ENCODE measurements around the gene HTT. TPM values are rescaled to one million over a fixed set of nuclear protein-coding genes. Genes with fewer than 3 reads are reported as not detected.

HTT gene
- total RNA-seq, 2 experiments from 2014 or later, result 56.9 to 62.6 TPM

GRCh38 chr4:3287972-3288570 is 213.6 kb downstream of the HTT start:
- TF ChIP-seq CTCF (IDR thresholded peaks at IDR 0.05), result no peak
- Mint-ChIP-seq H3K4me1 (ENCODE audit: low read depth) (peaks cover 14% of the 10 kb centered on the region), H3K27me3 (peaks cover 28% of the 10 kb centered on the region), H3K36me3 (ENCODE audit: low read depth) (peaks cover 5% of the 10 kb centered on the region), H3K27ac (no peak overlapping the region), H3K9me3 (no peaks in the 10 kb centered on the region), H3K4me3 (no peak overlapping the region)
- ChIA-PET POLR2A (no interaction called here), CTCF (no interaction called here)
- no peak for DNase-seq
- intact Hi-C loops (cut with DNase I, micrococcal nuclease), result no loop called here
- Histone ChIP-seq H3K4me3 (ENCODE audit: low read length) (no peak overlapping the region), H3K27ac (ENCODE audit: low read depth in 1 of 2, low read length in 2 of 2) (no peak overlapping the region), H3K4me1 (ENCODE audit: insufficient read depth, low read length) (peaks cover 28% of the 10 kb centered on the region), H3K27me3 (ENCODE audit: control insufficient read depth in 1 of 2, insufficient read depth in 2 of 2, low read length in 2 of 2) (peaks cover 12 to 24% of the 10 kb centered on the region in 2 experiments), H3K36me3 (ENCODE audit: insufficient read depth, low read length) (no peaks in the 10 kb centered on the region), H3K9me3 (ENCODE audit: control insufficient read depth in 1 of 2, insufficient read depth in 1 of 2, low read length in 2 of 2) (peaks cover 0 to 4% of the 10 kb centered on the region in 2 experiments)
- ATAC-seq (ENCODE audit: poor library complexity), result no peak

GRCh38 chr4:3288571-3289094 is 214.2 kb downstream of the HTT start:
- Mint-ChIP-seq H3K4me1 (ENCODE audit: low read depth) (peaks cover 18% of the 10 kb centered on the region), H3K27ac (no peak overlapping the region), H3K27me3 (peaks cover 28% of the 10 kb centered on the region), H3K4me3 (no peak overlapping the region), H3K36me3 (ENCODE audit: low read depth) (peaks cover 5% of the 10 kb centered on the region), H3K9me3 (no peaks in the 10 kb centered on the region)
- H3K27me3 ChIP-seq (ENCODE audit: control insufficient read depth in 1 of 2, insufficient read depth in 2 of 2, low read length in 2 of 2), result peaks cover 12 to 24% of the 10 kb centered on the region in 2 experiments
- ChIA-PET CTCF (no interaction called here), POLR2A (no interaction called here)
- no peaks in the 10 kb centered on the region for H3K36me3 ChIP-seq (ENCODE audit: insufficient read depth, low read length)
- H3K9me3 ChIP-seq (ENCODE audit: control insufficient read depth in 1 of 2, insufficient read depth in 1 of 2, low read length in 2 of 2), result peaks cover 0 to 2% of the 10 kb centered on the region in 2 experiments
- intact Hi-C loops (cut with DNase I, micrococcal nuclease), result no loop called here
- peaks cover 31% of the 10 kb centered on the region for H3K4me1 ChIP-seq (ENCODE audit: insufficient read depth, low read length)
- ATAC-seq (ENCODE audit: poor library complexity), result no peak
- DNase-seq, result peak in 1 of 14 experiments; percentile 6
- H3K27ac ChIP-seq (ENCODE audit: low read depth in 1 of 2, low read length in 2 of 2), result no peak overlapping the region
- no peak overlapping the region for H3K4me3 ChIP-seq (ENCODE audit: low read length)
- TF ChIP-seq CTCF (IDR thresholded peaks at IDR 0.05), result no peak

GRCh38 chr4:3290476-3290875 is 216.0 kb downstream of the HTT start:
- peak overlapping the region; percentile 73 for H3K4me3 Mint-ChIP-seq
- no peak for ATAC-seq (ENCODE audit: poor library complexity)
- POLR2A ChIA-PET, result no interaction called here

More at GRCh38 chr4:3290476-3290875, 216.0 kb downstream of the HTT start:
- Histone ChIP-seq H3K4me1 (ENCODE audit: insufficient read depth, low read length) (peaks cover 39% of the 10 kb centered on the region), H3K4me3 (ENCODE audit: low read length) (no peak overlapping the region), H3K27me3 (ENCODE audit: control insufficient read depth in 1 of 2, insufficient read depth in 2 of 2, low read length in 2 of 2) (peaks cover 11 to 24% of the 10 kb centered on the region in 2 experiments), H3K27ac (ENCODE audit: low read depth in 1 of 2, low read length in 2 of 2) (no peak overlapping the region), H3K36me3 (ENCODE audit: insufficient read depth, low read length) (no peaks in the 10 kb centered on the region), H3K9me3 (ENCODE audit: control insufficient read depth in 1 of 2, insufficient read depth in 1 of 2, low read length in 2 of 2) (no peaks in the 10 kb centered on the region)
- Mint-ChIP-seq H3K27ac (peak overlapping the region; percentile 20), H3K27me3 (peaks cover 28% of the 10 kb centered on the region), H3K9me3 (no peaks in the 10 kb centered on the region), H3K4me1 (ENCODE audit: low read depth) (peaks cover 30% of the 10 kb centered on the region), H3K36me3 (ENCODE audit: low read depth) (peaks cover 5% of the 10 kb centered on the region)
- DNase-seq, result no peak
- intact Hi-C loops (cut with DNase I, micrococcal nuclease), result loop anchor here in 1 of 2 experiments (5.0 to 10.0 kb wide), 4 partner anchors 88 to 664 kb away; partner anchors contain the start of genes GRK4, HTT, HTT-AS and NOP14
- no peak for TF ChIP-seq CTCF (IDR thresholded peaks at IDR 0.05)
- CTCF ChIA-PET, result no interaction called here
